WTC11 (cell line): Measurements from ENCODE around the gene PFKP.

Experiments
- CREB1 ChIP-seq: sonication (generic); formaldehyde crosslinking; IDR thresholded peaks from 2 replicates; pipeline ENCODE4 v1.8.0; 2023; ENCODE audit warnings: mild to moderate bottlenecking, missing genetic modification reagents
- FOXJ3 ChIP-seq: sonication (generic); formaldehyde crosslinking; IDR thresholded peaks from 2 replicates; pipeline ENCODE4 v1.9.0; 2021; ENCODE audit warnings: missing genetic modification reagents, mild to moderate bottlenecking, borderline replicate concordance
- NFYB ChIP-seq: sonication (generic); formaldehyde crosslinking; conservative IDR thresholded peaks from 2 replicates; pipeline ENCODE4 v1.8.0; 2022; ENCODE audit warnings: low read depth, missing genetic modification reagents
- NR2C2 ChIP-seq: sonication (generic); formaldehyde crosslinking; IDR thresholded peaks from 2 replicates; pipeline ENCODE4 v1.8.0; 2022; ENCODE audit warnings: mild to moderate bottlenecking, missing genetic modification reagents
- SMAD3 ChIP-seq: sonication (generic); formaldehyde crosslinking; IDR thresholded peaks from 2 replicates; pipeline ENCODE4 v1.8.0; 2022; ENCODE audit warnings: missing genetic modification reagents, mild to moderate bottlenecking, borderline replicate concordance
- TF ChIP-seq, protein P1 (sequence below): fragments of 200-600 bp; IDR thresholded peaks from 2 replicates; pipeline ENCODE4 v1.8.0; 2022; ENCODE audit warnings: antibody characterized with exemption
- TF ChIP-seq, protein P2 (sequence below): sonication (generic); formaldehyde crosslinking; IDR thresholded peaks from 2 replicates; pipeline ENCODE4 v1.8.1; 2022; ENCODE audit warnings: mild to moderate bottlenecking, missing genetic modification reagents, moderate library complexity, borderline replicate concordance
- TF ChIP-seq, protein P3 (sequence below): sonication (generic); formaldehyde crosslinking; IDR thresholded peaks from 2 replicates; pipeline ENCODE4 v1.8.0; 2022; ENCODE audit warnings: mild to moderate bottlenecking, missing genetic modification reagents

- TF ChIP-seq, protein P1, sequence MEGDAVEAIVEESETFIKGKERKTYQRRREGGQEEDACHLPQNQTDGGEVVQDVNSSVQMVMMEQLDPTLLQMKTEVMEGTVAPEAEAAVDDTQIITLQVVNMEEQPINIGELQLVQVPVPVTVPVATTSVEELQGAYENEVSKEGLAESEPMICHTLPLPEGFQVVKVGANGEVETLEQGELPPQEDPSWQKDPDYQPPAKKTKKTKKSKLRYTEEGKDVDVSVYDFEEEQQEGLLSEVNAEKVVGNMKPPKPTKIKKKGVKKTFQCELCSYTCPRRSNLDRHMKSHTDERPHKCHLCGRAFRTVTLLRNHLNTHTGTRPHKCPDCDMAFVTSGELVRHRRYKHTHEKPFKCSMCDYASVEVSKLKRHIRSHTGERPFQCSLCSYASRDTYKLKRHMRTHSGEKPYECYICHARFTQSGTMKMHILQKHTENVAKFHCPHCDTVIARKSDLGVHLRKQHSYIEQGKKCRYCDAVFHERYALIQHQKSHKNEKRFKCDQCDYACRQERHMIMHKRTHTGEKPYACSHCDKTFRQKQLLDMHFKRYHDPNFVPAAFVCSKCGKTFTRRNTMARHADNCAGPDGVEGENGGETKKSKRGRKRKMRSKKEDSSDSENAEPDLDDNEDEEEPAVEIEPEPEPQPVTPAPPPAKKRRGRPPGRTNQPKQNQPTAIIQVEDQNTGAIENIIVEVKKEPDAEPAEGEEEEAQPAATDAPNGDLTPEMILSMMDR, result no peak
- TF ChIP-seq, protein P2, sequence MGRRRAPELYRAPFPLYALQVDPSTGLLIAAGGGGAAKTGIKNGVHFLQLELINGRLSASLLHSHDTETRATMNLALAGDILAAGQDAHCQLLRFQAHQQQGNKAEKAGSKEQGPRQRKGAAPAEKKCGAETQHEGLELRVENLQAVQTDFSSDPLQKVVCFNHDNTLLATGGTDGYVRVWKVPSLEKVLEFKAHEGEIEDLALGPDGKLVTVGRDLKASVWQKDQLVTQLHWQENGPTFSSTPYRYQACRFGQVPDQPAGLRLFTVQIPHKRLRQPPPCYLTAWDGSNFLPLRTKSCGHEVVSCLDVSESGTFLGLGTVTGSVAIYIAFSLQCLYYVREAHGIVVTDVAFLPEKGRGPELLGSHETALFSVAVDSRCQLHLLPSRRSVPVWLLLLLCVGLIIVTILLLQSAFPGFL (CRISPR knock-in tag), result no peak
- TF ChIP-seq SMAD3 (no peak), NR2C2 (CRISPR knock-in tag) (no peak), NFYB (CRISPR knock-in tag) (no peak), FOXJ3 (no peak), CREB1 (no peak)
- TF ChIP-seq, protein P3, sequence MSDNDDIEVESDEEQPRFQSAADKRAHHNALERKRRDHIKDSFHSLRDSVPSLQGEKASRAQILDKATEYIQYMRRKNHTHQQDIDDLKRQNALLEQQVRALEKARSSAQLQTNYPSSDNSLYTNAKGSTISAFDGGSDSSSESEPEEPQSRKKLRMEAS (CRISPR knock-in tag), result no peak
Observed at GRCh38 chr10:3067859-3068179, 471 bp downstream of the PFKP start.
